COLO668 (cell line): ENCODE data around the gene HMGCR.

Source experiments
- DNase-seq: peaks from one replicate; lab custom pipeline; 2025; ENCODE audit not compliant: unreplicated experiment; lab: John Stamatoyannopoulos, UW

The HMGCR gene

GRCh38 chr5:75340714-75341478 is 3.9 kb downstream of the HMGCR start:
- DNase-seq = no peak

GRCh38 chr5:75341934-75342333 is 4.9 kb downstream of the HMGCR start:
- no peak for DNase-seq

GRCh38 chr5:75342836-75343235 is 5.8 kb downstream of the HMGCR start:
- DNase-seq = no peak

DNA sequence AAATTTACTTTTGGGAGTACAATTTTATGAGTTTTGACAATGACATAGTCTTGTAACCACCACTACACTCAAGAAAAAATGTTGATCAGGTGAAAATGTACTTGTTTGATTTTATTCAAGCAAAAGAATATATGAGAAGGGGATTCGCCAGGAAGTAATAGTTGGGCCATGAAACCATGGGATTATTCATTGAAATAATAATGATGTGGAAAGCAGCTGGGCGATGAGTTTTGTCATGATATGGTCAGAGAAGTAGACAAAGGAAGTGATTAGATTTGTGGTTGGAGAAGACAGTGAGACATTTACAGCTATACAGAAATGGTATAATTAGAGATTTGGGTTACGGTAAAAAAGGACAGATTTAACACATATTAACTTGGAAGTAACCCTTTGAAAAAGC is 11.2 kb downstream of the HMGCR start:
- DNase-seq = no peak

DNA sequence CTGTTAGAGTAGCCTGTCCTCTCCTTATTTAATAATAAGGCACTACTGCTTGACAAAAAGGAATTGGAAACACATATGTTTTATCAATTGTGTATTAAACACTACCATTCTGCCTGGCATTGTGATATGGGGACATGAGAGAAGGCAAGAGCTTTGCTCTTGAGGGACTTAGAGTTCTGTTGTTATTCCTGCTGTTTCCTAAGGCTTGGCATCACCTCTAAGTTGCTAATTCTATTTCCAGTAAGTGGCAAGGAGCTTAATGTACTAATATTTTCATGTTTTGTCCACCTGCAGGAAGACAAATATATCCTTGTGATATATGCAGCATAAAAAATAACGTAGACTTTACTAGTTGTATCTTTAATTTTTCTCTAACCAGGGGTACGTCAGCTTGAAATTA is 12.6 kb downstream of the HMGCR start:
- DNase-seq = no peak

DNA sequence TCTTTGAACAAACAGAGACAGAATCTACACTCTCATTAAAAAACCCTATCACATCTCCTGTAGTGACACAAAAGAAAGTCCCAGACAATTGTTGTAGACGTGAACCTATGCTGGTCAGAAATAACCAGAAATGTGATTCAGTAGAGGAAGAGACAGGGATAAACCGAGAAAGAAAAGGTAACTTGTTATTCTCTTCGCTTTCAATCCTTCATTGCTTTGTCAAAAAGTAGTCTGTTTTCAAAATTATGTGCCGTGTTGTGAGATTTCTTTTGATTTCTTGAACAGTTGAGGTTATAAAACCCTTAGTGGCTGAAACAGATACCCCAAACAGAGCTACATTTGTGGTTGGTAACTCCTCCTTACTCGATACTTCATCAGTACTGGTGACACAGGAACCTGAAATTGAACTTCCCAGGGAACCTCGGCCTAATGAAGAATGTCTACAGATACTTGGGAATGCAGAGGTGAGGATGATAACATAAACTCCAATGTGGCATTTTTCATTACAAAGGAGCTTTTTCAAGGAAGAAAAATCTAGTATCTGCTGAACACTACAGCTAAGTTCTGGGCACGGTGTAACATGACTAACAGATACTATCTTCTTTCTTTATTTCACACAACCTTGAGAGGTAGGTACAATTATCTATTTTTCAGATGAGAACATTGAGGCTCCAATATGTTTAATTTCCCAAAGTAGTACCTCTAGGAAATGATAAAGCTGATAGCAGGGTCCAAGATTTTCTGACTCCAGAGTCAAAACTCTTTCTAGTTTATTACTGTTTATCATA is 14.3 kb downstream of the HMGCR start:
- no peak for DNase-seq

DNA sequence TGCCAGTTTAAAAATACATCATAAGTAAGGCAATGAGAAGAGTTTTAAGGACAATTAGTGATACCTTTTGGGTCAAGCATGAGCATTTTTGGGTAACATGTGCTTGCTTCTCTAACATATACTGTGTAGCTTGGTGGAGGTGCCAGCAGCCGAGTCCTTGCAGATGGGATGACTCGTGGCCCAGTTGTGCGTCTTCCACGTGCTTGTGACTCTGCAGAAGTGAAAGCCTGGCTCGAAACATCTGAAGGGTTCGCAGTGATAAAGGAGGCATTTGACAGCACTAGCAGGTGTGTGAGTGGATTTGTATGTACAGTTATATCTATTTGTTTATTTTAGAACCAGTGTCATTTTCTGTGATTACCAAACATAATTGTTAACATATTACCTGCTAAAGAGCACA is 18.2 kb downstream of the HMGCR start:
- DNase-seq = no peak

DNA sequence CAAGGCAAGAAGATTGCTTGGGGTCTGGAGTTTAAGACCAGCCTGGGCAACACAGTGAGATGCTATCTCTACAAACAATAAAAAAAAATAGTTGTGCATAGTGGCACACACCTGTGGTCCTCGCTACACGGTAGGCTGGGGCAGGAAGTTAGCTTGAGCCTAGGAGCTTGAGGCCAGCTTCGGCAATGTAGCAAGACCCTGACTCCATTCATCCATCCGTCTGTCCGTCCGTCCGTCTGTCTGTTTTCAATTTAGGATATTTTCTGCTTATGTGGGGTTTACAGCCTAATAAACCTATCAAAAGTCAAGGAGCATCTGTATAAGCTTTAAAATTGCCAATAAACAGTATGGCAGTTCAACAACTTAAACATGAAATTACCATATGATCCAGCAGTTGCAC is 19.7 kb downstream of the HMGCR start:
- no peak for DNase-seq

DNA sequence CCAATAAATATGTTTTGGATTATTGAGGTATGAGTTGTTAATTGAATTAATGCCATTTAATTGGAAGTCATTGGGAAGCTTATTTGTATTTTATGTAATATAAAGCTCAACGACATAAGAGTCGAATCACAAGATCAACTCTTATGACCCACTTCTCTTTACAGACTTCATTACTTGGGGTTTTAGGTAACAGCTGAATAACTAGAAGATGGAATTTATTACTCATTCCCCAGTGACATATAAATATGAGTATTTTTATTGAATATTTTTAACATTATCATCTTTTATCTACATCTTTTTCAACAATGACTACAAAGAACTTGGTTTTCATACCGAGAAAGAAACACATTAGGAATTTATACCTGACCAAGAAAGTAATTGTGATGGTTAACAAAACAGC is 21.1 kb downstream of the HMGCR start:
- no peak for DNase-seq

- DNase-seq = no peak
Measured at GRCh38 chr5:75361310-75361709, 24.3 kb downstream of the HMGCR start.

DNA sequence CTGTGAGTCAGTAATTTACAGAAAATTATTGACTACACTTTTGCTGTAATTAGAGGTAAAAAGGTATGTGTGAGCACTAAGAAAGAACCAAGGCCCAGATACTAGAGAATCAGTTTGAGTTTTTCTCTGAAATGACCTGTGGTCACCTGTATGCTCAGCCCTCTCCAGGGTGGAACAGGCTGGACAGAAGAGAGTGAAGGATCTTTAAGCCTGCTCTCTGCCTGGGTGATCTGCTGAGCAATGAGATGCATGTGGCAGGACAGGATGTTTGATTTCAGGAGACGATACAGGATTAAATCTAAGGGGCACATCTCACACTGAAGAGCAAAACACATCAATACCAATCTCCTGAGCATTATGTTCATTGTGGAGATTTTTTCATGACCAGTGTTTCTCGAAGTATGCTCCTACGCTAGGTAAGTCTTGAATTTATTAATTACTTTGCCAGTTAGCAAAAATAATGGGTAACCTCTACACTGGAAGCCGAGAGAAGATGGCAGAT is 25.5 kb downstream of the HMGCR start:
- DNase-seq = no peak

- no peak for DNase-seq
Measured at GRCh38 chr5:75363111-75363510, 26.1 kb downstream of the HMGCR start.

DNA sequence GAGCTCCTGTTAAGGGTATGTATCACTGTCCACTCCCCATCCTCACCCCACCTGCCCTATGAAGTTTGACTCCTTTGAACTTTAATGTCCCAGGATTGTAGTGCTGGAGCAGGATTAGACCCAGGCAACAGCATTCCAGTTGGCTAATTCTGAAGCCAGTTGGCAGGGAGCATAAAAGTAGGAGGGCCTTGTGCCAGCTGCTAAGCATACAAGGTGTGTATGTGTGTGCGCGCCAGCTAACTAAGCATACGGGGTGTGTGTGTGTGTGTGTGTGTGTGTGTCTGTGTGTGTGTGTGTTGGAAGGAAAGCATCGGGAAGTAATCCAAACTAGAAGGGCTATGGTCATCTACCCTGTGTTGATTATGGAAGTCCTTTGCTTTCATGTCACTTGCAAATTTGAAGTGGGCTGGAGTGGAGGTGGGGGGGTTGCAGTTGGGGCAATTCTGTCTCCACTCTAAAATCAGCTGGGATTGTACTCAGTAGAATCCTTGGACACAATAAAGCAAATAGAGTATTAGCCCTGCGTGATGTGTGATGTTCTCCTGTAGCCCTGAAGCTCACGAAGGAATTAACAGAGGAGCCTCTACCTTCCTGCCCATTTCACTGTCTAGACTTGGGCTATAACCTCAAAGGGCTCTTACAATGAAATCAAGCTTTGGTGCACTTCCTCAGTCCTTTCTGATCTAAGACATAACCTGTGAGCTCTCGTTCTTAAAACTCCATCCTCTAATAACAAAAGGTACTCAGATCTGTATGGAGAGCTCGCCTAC is 26.9 kb downstream of the HMGCR start:
- no peak for DNase-seq

- DNase-seq = no peak
Measured at GRCh38 chr5:75364571-75365280, 27.7 kb downstream of the HMGCR start.

- no peak for DNase-seq
Measured at GRCh38 chr5:75365740-75366139, 28.7 kb downstream of the HMGCR start.

GRCh38 chr5:75366787-75367186 is 29.8 kb downstream of the HMGCR start:
- DNase-seq = no peak

DNA sequence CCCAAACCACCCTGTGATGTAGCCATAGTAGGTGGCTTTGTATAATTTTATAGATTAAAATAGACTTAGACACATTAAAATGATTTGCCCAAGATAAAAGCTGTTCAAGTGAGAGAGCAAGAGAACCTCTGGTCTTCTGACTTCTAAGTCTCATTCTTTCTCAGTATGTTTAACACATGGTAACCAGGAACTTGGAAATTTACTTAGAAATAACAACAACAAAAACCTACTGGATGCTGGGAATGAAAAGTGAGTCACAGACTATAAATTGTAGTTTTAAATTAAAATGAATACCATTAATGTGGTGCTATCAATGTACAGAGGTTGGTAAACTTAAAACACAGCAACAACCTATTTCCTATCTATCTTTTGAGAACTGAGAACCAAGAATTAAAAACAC is 30.4 kb downstream of the HMGCR start:
- DNase-seq = no peak

DNA sequence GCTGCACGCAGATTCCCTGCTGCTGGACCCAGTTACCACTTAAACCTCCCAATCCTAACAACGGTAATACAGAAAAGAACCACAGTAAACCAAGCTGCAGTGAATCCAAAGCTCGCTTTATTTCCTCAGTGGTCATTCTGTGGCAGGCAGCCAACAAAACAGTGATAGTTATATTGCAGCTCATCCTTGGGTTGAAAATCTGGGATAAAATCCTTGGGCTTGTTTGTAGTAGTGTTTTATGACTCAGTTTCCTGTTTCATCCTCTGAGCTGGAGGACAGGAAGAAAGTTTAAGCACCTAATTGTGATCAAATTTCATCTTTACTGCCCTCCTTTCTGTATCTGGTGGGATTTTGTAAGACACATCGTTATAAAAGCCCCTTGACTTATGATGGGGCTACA is 31.4 kb downstream of the HMGCR start:
- no peak for DNase-seq

DNA sequence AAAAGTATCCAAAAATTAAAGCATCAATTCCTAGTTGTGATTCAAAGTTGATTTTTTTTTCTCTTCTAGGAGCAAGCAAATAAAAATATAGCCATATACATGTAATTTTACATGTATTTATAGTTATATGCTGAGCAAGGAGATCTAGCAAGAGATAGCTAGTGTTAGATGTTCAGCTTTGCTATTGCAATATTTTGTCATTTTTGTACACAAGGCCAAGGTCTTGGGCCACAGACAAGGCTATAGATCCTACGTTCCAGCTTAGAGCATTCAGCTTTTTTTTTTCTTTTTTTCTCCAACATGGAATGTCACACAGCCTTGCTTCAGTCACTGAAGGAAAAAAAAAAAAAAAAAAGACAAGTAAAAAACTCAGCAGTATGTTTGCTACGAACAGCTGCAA is 36.8 kb downstream of the HMGCR start:
- DNase-seq = no peak

DNA sequence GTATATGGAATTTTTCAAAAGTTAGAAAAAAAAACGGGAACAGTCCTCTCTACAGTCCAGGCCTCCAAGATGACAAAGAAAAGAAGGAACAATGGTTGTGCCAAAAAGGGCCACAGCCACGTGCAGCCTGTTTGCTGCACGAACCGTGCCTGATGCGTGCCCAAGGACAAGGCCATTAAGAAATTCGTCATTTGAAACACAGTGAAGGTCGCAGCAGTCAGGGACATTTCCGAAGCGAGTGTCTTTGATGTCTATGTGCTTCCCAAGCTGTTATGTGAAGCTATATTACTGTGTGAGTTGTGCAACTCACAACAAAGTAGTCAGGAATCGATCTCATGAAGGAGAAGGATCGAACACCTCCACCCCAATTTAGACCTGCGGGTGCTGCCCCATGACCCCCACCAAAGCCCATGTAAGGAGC is 37.4 kb downstream of the HMGCR start:
- no peak for DNase-seq

DNA sequence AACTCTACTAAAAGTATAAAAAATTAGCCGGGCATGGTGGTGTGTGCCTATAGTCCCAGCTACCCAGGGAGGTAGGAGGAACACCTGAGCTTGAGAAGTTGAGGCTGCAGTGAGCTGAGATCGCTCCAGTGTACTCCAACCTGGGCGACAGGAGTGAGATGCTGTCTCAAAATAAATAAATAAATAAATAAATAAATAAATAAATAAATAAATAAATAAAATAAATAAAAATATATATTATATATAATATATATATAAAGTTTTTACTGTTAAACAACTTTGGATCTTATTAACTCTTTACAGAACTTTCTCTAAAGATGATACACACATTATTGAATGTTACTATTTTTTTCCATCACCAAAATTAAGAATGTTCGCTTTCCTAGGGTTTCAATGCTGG is 38.4 kb downstream of the HMGCR start:
- DNase-seq = no peak
